Naive thymus-derived CD8-positive, alpha-beta T cell (primary cell): ENCODE measurements around the gene KCNH5. TPM values are rescaled to one million over a fixed set of nuclear protein-coding genes. Genes with fewer than 3 reads are reported as not detected.

Experiments
- ATAC-seq, 2 donors: fragments of 150-1000 bp; cut with Tn5 transposase in 1 of 2; sonication (Bioruptor Pico), chemical (Tn5 transposase) in 1 of 2; 1 replicate in 1 of 2; 2 replicates in 1 of 2; pipeline ENCODE4 v1.10.0; 2021; ENCODE audit warnings: mild to moderate bottlenecking in 2 of 2, moderate library complexity in 2 of 2
- POLR2A ChIA-PET: fragments of 350-600 bp; sonication (Branson Sonifier 250); formaldehyde crosslinking; loops from one replicate; lab custom pipeline; 2021; ENCODE audit warnings: antibody characterized with exemption; lab: Charles Lee
- DNase-seq, 10 donors: peaks; one replicate each; pipeline versions ENCODE4 v3.0.0 to v3.0.0-alpha.2; 2020 to 2022
- H3K27ac Mint-ChIP-seq, 10 donors: one replicate each; pipeline ENCODE4 v1.8.0; 2020 to 2022; ENCODE audit warnings: mild to moderate bottlenecking in 10 of 10, mixed read lengths in 10 of 10, moderate library complexity in 4 of 10, inconsistent platforms in 1 of 10
- H3K27me3 Mint-ChIP-seq, 5 donors: one replicate each; pipeline ENCODE4 v1.8.0; 2021 to 2022; ENCODE audit warnings: mixed read lengths in 5 of 5
- H3K36me3 Mint-ChIP-seq, 3 donors: one replicate each; pipeline ENCODE4 v1.8.0; 2020 to 2022; ENCODE audit warnings: mixed read lengths in 3 of 3, mild to moderate bottlenecking in 2 of 3, inconsistent platforms in 1 of 3
- H3K4me1 Mint-ChIP-seq, 4 donors: one replicate each; pipeline ENCODE4 v1.8.0; 2021 to 2022; ENCODE audit warnings: mixed read lengths in 4 of 4
- H3K4me3 Mint-ChIP-seq, 10 donors: one replicate each; pipeline ENCODE4 v1.8.0; 2020 to 2022; ENCODE audit warnings: mild to moderate bottlenecking in 10 of 10, mixed read lengths in 10 of 10, moderate library complexity in 6 of 10, inconsistent platforms in 1 of 10
- H3K9me3 Mint-ChIP-seq, 9 donors: one replicate each; pipeline ENCODE4 v1.8.0; 2020 to 2022; ENCODE audit warnings: mixed read lengths in 9 of 9, mild to moderate bottlenecking in 3 of 9, inconsistent platforms in 1 of 9, moderate library complexity in 1 of 9
- polyA plus RNA-seq, 3 donors: library from polyadenylated mRNA; unstranded; fragments of 300-500 nt; fragmentation: Illumina TruSeq; gene quantifications; one replicate each; pipeline ENCODE4 v1.2.3, GENCODE V29; 2021
- total RNA-seq, 8 experiments: library from RNA in 2 of 8; stranded (reverse) in 2 of 8; gene quantifications; one replicate each; pipeline ENCODE4 v1.2.3 and lab custom pipeline; 2021 to 2026

The KCNH5 gene
- total and polyA plus RNA-seq, 5 experiments from 2014 or later = not detected

DNA sequence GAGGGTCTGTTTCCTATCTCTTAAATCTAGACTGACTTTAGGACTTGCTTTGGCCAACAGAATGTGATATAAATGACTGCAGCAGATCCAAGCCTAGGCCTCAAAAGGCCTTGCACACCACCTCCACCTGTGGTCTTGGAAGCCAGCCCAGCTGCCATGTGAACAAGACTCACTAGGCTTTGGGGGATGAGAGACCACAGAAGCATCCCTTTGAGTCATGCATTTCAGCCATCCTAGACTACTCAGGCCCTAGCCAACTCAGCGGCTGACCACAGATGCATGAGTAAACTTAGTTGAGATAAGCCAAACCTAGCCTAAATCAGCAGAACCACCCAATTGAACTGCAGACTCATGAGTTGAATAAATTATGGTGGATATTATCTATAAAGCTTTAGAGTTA, 87.7 kb downstream of the KCNH5 start:
- no peak for ATAC-seq
- H3K36me3 Mint-ChIP-seq = no peaks in the 10 kb centered on the region
- no peak overlapping the region for H3K4me3 Mint-ChIP-seq
- H3K4me1 Mint-ChIP-seq = no peaks in the 10 kb centered on the region
- no peak overlapping the region for H3K27ac Mint-ChIP-seq
- no peak for DNase-seq
- POLR2A ChIA-PET = no interaction called here
- H3K27me3 Mint-ChIP-seq = peaks cover 0 to 20% (median 8%) of the 10 kb centered on the region in 5 donors
- H3K9me3 Mint-ChIP-seq = peaks cover 0 to 30% (median 6%) of the 10 kb centered on the region in 9 donors

DNA sequence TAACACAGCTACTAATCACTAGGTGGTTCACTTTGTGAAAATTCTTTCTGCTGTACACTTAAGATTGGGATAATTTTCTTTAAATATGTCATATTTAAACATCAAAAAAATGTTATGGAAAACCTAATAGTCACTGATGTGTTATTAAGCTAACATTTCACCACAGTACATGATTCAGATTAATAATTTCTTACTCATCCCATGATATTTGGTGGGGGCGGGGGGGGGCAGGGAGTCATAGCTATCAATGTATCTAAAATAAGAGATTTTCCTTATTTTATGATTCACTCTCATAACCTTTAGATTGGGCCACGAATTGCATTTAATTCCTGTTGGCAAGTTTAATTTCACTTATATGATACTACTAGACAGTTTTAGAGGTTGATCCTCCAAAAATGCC, 88.8 kb downstream of the KCNH5 start:
- H3K27me3 Mint-ChIP-seq = peaks cover 0 to 15% (median 4%) of the 10 kb centered on the region in 5 donors
- ATAC-seq = no peak
- DNase-seq = no peak
- no peak overlapping the region for H3K4me3 Mint-ChIP-seq
- no peaks in the 10 kb centered on the region for H3K4me1 Mint-ChIP-seq
- H3K36me3 Mint-ChIP-seq = no peaks in the 10 kb centered on the region
- H3K27ac Mint-ChIP-seq = no peak overlapping the region
- POLR2A ChIA-PET = no interaction called here
- H3K9me3 Mint-ChIP-seq = peaks cover 0 to 21% (median 4%) of the 10 kb centered on the region in 9 donors

DNA sequence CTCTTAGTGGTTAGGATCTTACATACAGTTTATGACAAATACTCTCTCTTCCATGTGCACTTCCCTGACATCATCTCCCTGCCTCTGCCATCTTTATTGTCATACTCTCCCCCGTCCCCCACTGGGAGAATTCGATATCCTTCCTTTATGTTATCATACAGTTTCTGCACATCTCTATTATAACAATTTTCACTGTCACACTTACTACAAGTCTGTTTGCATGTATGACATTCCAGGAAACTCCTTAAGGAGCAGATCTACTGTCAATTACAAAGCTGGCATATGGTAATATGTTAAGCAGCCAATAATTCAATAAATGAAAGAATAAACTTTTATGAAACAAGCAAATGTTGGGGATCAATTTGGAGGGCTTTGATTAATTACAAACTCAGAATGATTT, 91.1 kb downstream of the KCNH5 start:
- DNase-seq (no peak), ATAC-seq (no peak)
- no peaks in the 10 kb centered on the region for H3K36me3 Mint-ChIP-seq
- POLR2A ChIA-PET = no interaction called here
- H3K9me3 Mint-ChIP-seq = peaks cover 0 to 16% (median 2%) of the 10 kb centered on the region in 9 donors
- no peak overlapping the region for H3K27ac Mint-ChIP-seq
- H3K4me1 Mint-ChIP-seq = no peaks in the 10 kb centered on the region
- peaks cover 0 to 9% (median 0%) of the 10 kb centered on the region in 5 donors for H3K27me3 Mint-ChIP-seq
- no peak overlapping the region for H3K4me3 Mint-ChIP-seq

DNA sequence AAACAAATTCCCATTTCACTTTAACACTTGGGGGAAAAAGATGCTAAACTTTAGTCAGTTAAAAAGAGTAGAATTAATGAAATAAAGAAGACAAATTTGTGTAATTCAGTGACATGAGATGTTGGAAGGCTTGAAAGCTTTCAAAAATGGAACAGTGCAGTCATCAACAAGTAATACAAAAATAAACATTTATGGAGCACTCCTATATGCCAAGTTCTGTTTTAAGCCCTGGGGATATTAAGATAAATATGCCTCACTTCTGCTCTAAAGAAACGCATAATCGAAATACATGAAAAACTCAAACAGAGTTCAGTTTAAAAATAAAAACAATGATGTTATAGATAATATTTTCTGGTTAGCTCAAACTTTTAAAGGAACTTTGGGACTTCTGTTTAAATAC, 93.0 kb downstream of the KCNH5 start:
- Mint-ChIP-seq H3K36me3 (no peaks in the 10 kb centered on the region), H3K4me1 (no peaks in the 10 kb centered on the region), H3K9me3 (peaks cover 0 to 16% (median 0%) of the 10 kb centered on the region in 9 donors), H3K27me3 (peaks cover 0 to 4% (median 0%) of the 10 kb centered on the region in 5 donors), H3K4me3 (no peak overlapping the region), H3K27ac (no peak overlapping the region)
- POLR2A ChIA-PET = no interaction called here
- no peak for ATAC-seq
- no peak for DNase-seq

DNA sequence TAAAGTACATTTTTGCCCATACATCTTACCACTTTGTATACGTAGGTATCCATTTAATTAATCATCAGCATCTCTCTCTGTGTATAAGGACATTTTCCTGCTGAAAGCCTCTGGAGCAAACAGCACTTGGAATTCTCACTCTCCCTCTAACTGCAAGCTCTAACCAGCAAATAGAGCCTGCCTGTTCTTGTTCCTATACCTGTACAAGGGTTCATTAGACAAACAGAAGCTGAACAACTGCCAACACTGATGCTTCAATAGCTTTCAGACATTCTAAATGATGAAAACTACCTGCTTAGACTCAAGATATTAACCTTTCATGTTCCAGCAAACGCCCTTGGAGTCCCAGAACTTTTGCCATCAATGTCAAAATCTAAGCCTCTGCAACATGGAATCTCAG, 98.0 kb downstream of the KCNH5 start:
- ATAC-seq = no peak
- POLR2A ChIA-PET = no interaction called here
- peaks cover 0 to 12% (median 0%) of the 10 kb centered on the region in 9 donors for H3K9me3 Mint-ChIP-seq
- DNase-seq = no peak
- no peak overlapping the region for H3K4me3 Mint-ChIP-seq
- H3K27me3 Mint-ChIP-seq = no peaks in the 10 kb centered on the region
- H3K4me1 Mint-ChIP-seq = no peaks in the 10 kb centered on the region
- H3K36me3 Mint-ChIP-seq = no peaks in the 10 kb centered on the region
- no peak overlapping the region for H3K27ac Mint-ChIP-seq

DNA sequence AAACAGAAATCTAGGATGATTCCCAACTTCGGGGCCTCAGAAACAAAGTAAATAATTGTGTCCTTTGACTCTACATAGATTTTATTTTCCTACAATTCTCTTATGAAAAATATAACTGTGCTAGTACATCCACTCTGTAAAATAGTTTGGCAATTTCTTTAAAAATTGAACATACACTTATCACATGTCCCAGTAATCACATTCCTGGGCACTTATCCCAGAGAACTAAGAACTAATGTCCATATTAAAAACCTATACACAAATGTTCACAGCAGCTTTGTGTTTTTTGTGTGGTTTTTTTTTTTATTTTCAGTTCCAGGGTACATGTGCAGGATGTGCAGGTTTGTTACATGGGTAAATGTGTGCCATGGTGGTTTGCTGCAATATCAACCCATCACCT, 99.0 kb downstream of the KCNH5 start:
- no peak for ATAC-seq
- no peak overlapping the region for H3K4me3 Mint-ChIP-seq
- no peak overlapping the region for H3K27ac Mint-ChIP-seq
- POLR2A ChIA-PET = no interaction called here
- H3K9me3 Mint-ChIP-seq = peaks cover 0 to 12% (median 0%) of the 10 kb centered on the region in 9 donors
- H3K27me3 Mint-ChIP-seq = no peaks in the 10 kb centered on the region
- no peaks in the 10 kb centered on the region for H3K4me1 Mint-ChIP-seq
- no peaks in the 10 kb centered on the region for H3K36me3 Mint-ChIP-seq
- DNase-seq = no peak

DNA sequence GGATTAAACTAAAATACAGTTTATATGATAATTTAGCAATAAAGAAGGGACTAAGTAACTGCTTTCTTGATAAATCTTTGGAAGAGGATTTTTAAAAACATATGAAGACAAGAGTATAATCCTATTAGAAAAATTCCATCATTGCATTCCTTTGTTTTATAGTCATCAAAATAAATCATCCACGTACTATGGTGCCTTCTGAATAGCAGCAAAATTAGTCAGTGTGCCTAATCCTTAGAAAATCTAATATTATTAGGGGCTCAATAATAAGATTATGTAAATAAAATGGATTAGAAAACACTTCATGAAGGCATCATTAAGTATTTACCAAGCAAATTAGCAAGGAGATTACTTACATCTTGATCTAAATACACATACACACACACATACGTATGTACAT, 102.1 kb downstream of the KCNH5 start:
- no peaks in the 10 kb centered on the region for H3K36me3 Mint-ChIP-seq
- POLR2A ChIA-PET = no interaction called here
- peaks cover 0 to 12% (median 0%) of the 10 kb centered on the region in 9 donors for H3K9me3 Mint-ChIP-seq
- no peak for DNase-seq
- no peak for ATAC-seq
- no peak overlapping the region for H3K4me3 Mint-ChIP-seq
- no peaks in the 10 kb centered on the region for H3K4me1 Mint-ChIP-seq
- H3K27ac Mint-ChIP-seq = no peak overlapping the region
- H3K27me3 Mint-ChIP-seq = no peaks in the 10 kb centered on the region

DNA sequence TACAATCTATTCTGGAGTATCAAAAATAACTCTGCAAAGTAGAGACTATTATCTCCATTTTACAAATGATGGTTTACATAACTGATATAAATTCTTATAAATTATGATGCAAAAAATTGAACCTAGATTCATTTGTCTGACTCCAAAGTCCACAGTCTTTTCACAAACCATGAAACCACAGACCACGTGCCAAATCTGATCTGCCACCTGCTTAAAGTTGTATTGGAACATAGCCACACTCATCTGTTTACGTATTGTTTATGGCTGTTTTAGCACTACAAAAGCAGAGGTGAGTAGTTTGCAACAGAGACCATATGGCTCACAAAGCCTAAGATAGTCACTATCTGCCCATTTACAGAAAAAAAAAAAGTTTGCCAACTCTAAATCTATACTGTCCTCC, 105.3 kb downstream of the KCNH5 start:
- Mint-ChIP-seq H3K4me3 (no peak overlapping the region), H3K27me3 (peaks cover 0 to 5% (median 0%) of the 10 kb centered on the region in 5 donors), H3K4me1 (no peaks in the 10 kb centered on the region), H3K36me3 (no peaks in the 10 kb centered on the region), H3K9me3 (peaks cover 0 to 7% (median 1%) of the 10 kb centered on the region in 9 donors), H3K27ac (no peak overlapping the region)
- no peak for ATAC-seq
- no peak for DNase-seq
- POLR2A ChIA-PET = no interaction called here

DNA sequence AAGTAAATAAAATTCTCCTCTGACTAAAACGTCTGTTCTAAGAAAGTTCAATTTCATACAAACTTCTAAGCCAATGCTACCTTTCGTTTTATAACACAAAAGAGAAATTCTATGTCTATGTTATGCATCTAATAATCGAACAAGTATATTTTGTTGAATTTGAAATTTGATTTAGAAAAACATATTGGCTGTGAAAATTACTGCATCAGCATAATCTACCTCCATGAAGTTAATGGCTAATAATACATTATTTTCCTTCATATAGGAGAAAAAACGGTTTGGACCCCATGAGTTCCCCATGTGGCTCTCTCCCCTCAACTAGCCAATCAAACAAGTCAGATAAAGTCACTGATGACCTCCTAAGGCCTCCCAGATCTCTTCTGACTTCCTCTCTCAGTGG, 106.5 kb downstream of the KCNH5 start:
- POLR2A ChIA-PET = no interaction called here
- Mint-ChIP-seq H3K4me3 (no peak overlapping the region), H3K27ac (no peak overlapping the region), H3K9me3 (peaks cover 0 to 6% (median 0%) of the 10 kb centered on the region in 9 donors), H3K4me1 (no peaks in the 10 kb centered on the region), H3K27me3 (peaks cover 0 to 5% (median 0%) of the 10 kb centered on the region in 5 donors), H3K36me3 (no peaks in the 10 kb centered on the region)
- ATAC-seq (no peak), DNase-seq (no peak)

DNA sequence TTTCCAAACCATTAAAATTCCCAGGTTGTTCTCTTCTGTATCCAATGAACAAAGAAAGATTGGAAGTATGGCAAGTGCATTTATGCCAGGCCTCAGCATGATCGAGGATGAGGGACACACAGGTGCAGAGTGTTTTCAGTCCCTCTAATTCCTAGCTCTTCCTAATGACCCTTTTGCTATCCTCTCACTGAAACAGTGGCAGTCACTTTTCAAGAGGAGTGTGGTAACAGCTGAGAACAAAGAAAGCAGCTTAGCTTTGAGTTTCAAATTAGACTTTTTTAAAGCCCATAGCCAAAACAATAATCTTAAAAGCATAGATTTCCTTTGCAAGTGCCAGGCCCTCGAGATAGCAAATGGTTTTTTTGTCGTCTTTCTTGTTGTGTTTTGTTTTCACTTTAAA, 110.8 kb downstream of the KCNH5 start:
- Mint-ChIP-seq H3K36me3 (no peaks in the 10 kb centered on the region), H3K27me3 (peaks cover 0 to 5% (median 0%) of the 10 kb centered on the region in 5 donors), H3K4me3 (no peak overlapping the region), H3K9me3 (peaks cover 0 to 6% (median 0%) of the 10 kb centered on the region in 9 donors), H3K27ac (no peak overlapping the region), H3K4me1 (no peaks in the 10 kb centered on the region)
- DNase-seq (no peak), ATAC-seq (no peak)
- POLR2A ChIA-PET = no interaction called here

DNA sequence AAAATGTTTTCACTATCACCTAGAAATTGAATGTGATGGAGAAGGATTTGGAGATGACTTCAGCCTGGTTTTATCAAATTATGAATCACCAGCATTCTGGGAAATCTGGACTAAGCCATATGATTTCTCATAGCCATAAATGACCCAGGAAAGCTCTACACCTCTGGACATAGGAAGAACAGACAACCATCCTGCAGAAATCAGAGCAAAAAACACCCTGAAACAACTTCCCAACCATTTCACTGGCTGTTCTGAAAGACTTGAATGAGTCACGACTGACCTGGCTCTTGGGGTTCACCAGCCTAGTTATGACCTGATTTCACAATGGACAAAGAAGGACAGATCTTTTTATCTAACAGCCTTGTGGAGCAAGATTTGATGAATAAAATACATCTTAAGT, 123.8 kb downstream of the KCNH5 start:
- Mint-ChIP-seq H3K4me3 (no peak overlapping the region), H3K9me3 (peaks cover 0 to 14% (median 2%) of the 10 kb centered on the region in 9 donors), H3K27me3 (peaks cover 0 to 5% (median 0%) of the 10 kb centered on the region in 5 donors), H3K36me3 (no peaks in the 10 kb centered on the region), H3K27ac (no peak overlapping the region), H3K4me1 (no peaks in the 10 kb centered on the region)
- ATAC-seq = no peak
- POLR2A ChIA-PET = no interaction called here
- DNase-seq = no peak

DNA sequence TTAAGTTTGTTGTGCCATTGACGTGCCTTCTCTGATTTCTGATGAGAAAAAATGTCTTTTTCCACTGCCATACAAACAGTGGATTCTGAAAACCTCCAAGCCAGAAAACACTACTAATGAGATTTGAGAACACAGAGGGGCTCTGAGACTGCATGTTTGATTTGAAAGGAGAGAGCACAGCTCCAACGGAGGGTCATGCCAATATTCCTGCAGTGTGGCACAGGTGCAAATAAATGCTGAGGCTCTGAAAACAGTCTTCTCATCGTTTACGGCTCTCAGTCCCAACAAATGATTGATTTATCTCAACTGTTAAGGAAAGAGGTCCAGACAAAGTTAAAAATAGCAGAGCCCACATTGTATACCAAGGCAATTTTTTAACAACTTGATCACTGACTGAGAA, 128.7 kb downstream of the KCNH5 start:
- H3K27me3 Mint-ChIP-seq = peaks cover 0 to 5% (median 0%) of the 10 kb centered on the region in 5 donors
- peaks cover 0 to 3% (median 0%) of the 10 kb centered on the region in 9 donors for H3K9me3 Mint-ChIP-seq
- POLR2A ChIA-PET = no interaction called here
- ATAC-seq (no peak), DNase-seq (no peak)
- H3K27ac Mint-ChIP-seq = no peak overlapping the region
- H3K4me1 Mint-ChIP-seq = no peaks in the 10 kb centered on the region
- H3K36me3 Mint-ChIP-seq = no peaks in the 10 kb centered on the region
- no peak overlapping the region for H3K4me3 Mint-ChIP-seq

DNA sequence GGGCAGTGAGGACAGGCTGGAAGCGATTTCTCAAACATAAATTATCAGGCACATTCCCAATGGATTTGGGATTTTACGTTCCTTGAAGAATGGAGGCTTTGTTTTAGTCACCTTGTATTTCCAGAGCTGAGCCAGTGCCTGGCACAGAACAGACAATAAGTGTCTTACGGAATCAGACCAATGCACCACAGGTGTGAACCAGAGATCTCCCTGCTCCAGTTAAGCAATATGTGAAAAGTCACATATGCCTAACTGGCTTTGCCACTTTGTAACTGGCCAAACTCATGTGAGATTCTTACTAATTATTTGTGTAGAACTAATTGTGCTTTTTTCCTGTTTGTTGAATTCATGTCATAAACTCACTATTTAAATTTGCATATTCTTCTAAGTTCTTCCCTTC, 130.4 kb downstream of the KCNH5 start:
- no peaks in the 10 kb centered on the region for H3K4me1 Mint-ChIP-seq
- H3K9me3 Mint-ChIP-seq = peaks cover 0 to 3% (median 0%) of the 10 kb centered on the region in 9 donors
- POLR2A ChIA-PET = no interaction called here
- H3K27me3 Mint-ChIP-seq = peaks cover 0 to 5% (median 0%) of the 10 kb centered on the region in 5 donors
- no peak for ATAC-seq
- no peak overlapping the region for H3K4me3 Mint-ChIP-seq
- DNase-seq = no peak
- H3K27ac Mint-ChIP-seq = no peak overlapping the region
- H3K36me3 Mint-ChIP-seq = no peaks in the 10 kb centered on the region

DNA sequence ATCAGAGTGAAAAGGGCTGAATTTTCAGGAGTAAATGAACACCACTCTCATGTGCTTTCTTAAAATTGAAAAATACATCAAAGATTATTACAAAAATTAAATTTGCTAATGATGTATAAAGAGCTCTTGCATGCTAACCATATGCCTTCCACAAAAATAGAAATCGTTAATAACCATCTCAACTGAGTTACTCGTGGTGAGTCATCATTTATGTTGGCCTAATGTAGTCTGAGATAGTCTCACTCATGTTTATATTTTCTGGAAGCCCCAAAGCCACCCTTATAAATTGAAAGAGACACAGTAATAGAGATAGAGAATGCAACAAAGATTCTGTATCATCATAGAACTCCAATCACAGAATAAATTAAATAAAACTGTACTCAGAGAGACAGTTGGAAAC, 131.2 kb downstream of the KCNH5 start:
- DNase-seq (no peak), ATAC-seq (no peak)
- H3K27ac Mint-ChIP-seq = no peak overlapping the region
- no peaks in the 10 kb centered on the region for H3K36me3 Mint-ChIP-seq
- peaks cover 0 to 5% (median 0%) of the 10 kb centered on the region in 9 donors for H3K9me3 Mint-ChIP-seq
- H3K4me1 Mint-ChIP-seq = no peaks in the 10 kb centered on the region
- POLR2A ChIA-PET = no interaction called here
- H3K4me3 Mint-ChIP-seq = no peak overlapping the region
- H3K27me3 Mint-ChIP-seq = peaks cover 0 to 3% (median 0%) of the 10 kb centered on the region in 5 donors
